ENCODE results near the gene SERPINA3.

DNA sequence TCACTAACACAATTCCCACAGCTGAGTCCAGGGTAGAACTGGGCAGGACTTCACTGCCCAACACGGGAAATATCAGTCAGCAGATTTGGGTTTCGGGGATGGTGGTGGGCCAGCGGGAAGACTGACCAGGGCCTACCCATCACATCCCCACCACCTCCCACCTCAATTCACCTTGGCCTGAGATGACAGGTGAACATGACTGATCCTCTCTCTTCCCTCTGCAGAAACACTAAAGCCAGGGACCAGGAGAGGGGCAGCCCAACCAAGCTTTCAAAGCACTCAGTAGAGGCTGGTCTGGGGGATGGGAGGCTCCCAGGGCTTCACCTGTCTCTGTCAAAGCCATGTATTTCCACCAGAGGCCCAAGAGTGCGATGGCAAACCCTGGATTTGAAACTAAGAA lies 28.6 kb upstream of the SERPINA3 start:
- TF ChIP-seq CTCF (IDR thresholded peaks at IDR 0.05): no peak
- no peak for TF ChIP-seq POLR2A (IDR thresholded peaks at IDR 0.05)
